Colonic mucosa (tissue), 4 donors: ENCODE measurements around the gene PLEKHG2. TPM values are rescaled to one million over a fixed set of nuclear protein-coding genes. Genes with fewer than 3 reads are reported as not detected.

ENCODE experiments used
- DNase-seq: peaks from one replicate; pipeline ENCODE4 v3.0.0-alpha.2; 2020
- H3K27ac ChIP-seq: fragments of 200-600 bp; one replicate; pipeline ENCODE4 v1.8.0; 2021
- H3K27me3 ChIP-seq: fragments of 200-600 bp; one replicate; pipeline ENCODE4 v1.8.0; 2021
- H3K36me3 ChIP-seq: fragments of 200-600 bp; one replicate; pipeline ENCODE4 v1.8.0; 2021
- H3K4me1 ChIP-seq: fragments of 200-600 bp; one replicate; pipeline ENCODE4 v1.8.0; 2021; ENCODE audit warnings: mild to moderate bottlenecking
- H3K4me3 ChIP-seq: fragments of 200-600 bp; one replicate; pipeline ENCODE4 v1.8.0; 2021
- H3K9ac ChIP-seq, 2 donors: one replicate each; pipeline ENCODE4 v1.7.0; 2013; ENCODE audit warnings: control low read depth in 2 of 2, low read depth in 2 of 2, low read length in 2 of 2
- H3K9me3 ChIP-seq: fragments of 200-600 bp; one replicate; pipeline ENCODE4 v1.8.0; 2021
- CTCF ChIP-seq: fragments of 200-600 bp; IDR thresholded peaks from one replicate; pipeline ENCODE4 v1.8.0; 2022; ENCODE audit warnings: antibody characterized with exemption, mild to moderate bottlenecking
- intact Hi-C: fragments of 100-400 bp; cut with DNase I; formaldehyde crosslinking; loops from one replicate; pipeline ENCODE4 v1.14.1; 2022
- total RNA-seq, 2 donors: library from RNA; stranded (reverse); fragmentation: NEBNext Ultra II Directional in 1 of 2; extraction: Animal tissue kit (Norgen Biotek cat#: 25700) in 1 of 2; gene quantifications; one replicate each; pipeline ENCODE4 v1.2.1, GENCODE V29; 2021
- donor health status: healthy.
- donor health status: DM: no; HTN: no; CAD: no.
- donor health status: DM: no; HTN: no; CAD: no.

PLEKHG2 gene
- total RNA-seq, 2 donors from 2014 or later = 8.0 to 10.4 TPM

DNA sequence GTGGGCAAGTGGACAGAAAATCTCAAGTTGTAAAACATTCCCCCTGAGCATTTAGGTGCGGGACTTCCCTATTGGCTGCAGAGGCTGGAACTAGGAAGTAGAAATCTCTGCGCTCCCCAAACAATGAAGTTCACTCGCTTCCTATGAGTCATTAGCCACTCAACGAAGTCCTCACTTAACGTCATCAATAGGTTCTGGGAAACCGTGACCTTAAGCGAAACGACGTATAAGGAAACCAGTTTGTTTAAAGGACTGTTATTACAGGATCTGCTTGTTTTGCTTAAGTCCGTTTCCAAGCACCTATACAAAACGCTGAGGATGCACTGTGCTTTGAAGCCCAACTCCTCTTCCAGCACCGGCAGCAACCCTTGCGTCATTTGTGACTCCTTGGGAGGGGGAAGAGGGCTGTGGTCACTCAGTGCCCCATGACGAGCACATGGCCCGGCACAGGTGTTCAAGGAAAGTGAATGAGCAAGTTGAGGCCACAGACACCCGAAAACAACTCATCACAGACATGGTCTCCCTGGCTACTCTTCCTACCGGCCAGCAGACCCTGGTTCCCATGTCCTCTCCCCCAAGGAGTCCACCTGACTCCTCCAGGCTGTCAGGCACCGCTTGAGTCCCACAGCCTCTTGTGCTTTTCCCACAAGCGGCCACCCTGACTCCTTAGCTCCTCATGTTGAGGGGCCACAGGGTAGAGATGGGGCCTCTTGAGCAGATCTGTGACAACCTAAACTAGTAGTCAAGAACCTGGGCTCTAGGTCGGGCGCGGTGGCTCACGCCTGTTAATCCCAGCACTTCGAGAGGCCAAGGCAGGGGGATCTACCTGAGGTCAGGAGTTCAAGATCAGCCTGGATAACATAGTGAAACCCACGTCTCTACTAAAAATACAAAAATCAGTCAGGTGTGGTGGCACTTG lies 18.5 kb downstream of the PLEKHG2 start:
- TF ChIP-seq CTCF = no peak
- peak overlapping the region; percentile 7 to 39 for H3K9ac ChIP-seq
- no peak overlapping the region for H3K4me3 ChIP-seq
- no peaks in the 10 kb centered on the region for H3K27me3 ChIP-seq
- H3K36me3 ChIP-seq = peaks cover 27% of the 10 kb centered on the region
- peaks cover 3% of the 10 kb centered on the region for H3K4me1 ChIP-seq
- H3K27ac ChIP-seq = peak overlapping the region; percentile 80
- H3K9me3 ChIP-seq = no peaks in the 10 kb centered on the region
- intact Hi-C loops = no loop called here
- peak; percentile 20 for DNase-seq

- no peak for DNase-seq
- intact Hi-C loops = no loop called here
- Histone ChIP-seq H3K4me3 (no peak overlapping the region), H3K27ac (no peak overlapping the region), H3K4me1 (peaks cover 3% of the 10 kb centered on the region), H3K9ac (no peak overlapping the region), H3K36me3 (peaks cover 27% of the 10 kb centered on the region), H3K9me3 (no peaks in the 10 kb centered on the region), H3K27me3 (no peaks in the 10 kb centered on the region)
- TF ChIP-seq CTCF = no peak
Observed at GRCh38 chr19:39432677-39433025, 20.2 kb downstream of the PLEKHG2 start.

GRCh38 chr19:39433480-39434079 lies 21.1 kb downstream of the PLEKHG2 start:
- Histone ChIP-seq H3K36me3 (peaks cover 27% of the 10 kb centered on the region), H3K9ac (no peak overlapping the region), H3K27ac (no peak overlapping the region), H3K27me3 (no peaks in the 10 kb centered on the region), H3K4me3 (no peak overlapping the region), H3K4me1 (peaks cover 3% of the 10 kb centered on the region), H3K9me3 (no peaks in the 10 kb centered on the region)
- no peak for TF ChIP-seq CTCF
- no peak for DNase-seq
- intact Hi-C loops = no loop called here

- Histone ChIP-seq H3K4me1 (peaks cover 3% of the 10 kb centered on the region), H3K9me3 (no peaks in the 10 kb centered on the region), H3K36me3 (peaks cover 27% of the 10 kb centered on the region), H3K4me3 (peak overlapping the region; percentile 93), H3K27me3 (no peaks in the 10 kb centered on the region), H3K9ac (peak overlapping the region; percentile 93 to 95), H3K27ac (no peak overlapping the region)
- no peak for TF ChIP-seq CTCF
- DNase-seq = no peak
- intact Hi-C loops = no loop called here
Observed at GRCh38 chr19:39434123-39435076, 21.9 kb downstream of the PLEKHG2 start.
